Hepatocyte (in vitro differentiated cells): ENCODE measurements around the gene PHACTR2. TPM values are rescaled to one million over a fixed set of nuclear protein-coding genes. Genes with fewer than 3 reads are reported as not detected.

ENCODE experiments used
- DNase-seq: peaks from one replicate; pipeline ENCODE4 v3.0.0-alpha.2; 2016; ENCODE audit warnings: low spot score
- H2AFZ ChIP-seq: fragments of 200-600 bp; sonication (generic); 2 replicates; pipeline ENCODE4 v1.6.0; 2016; ENCODE audit warnings: antibody characterized with exemption, mild to moderate bottlenecking
- H3K27ac ChIP-seq: fragments of 200-600 bp; sonication (generic); 2 replicates; pipeline ENCODE4 v1.5.1; 2016; ENCODE audit warnings: mild to moderate bottlenecking
- H3K27me3 ChIP-seq: fragments of 200-600 bp; sonication (generic); 2 replicates; pipeline ENCODE4 v1.6.1; 2016
- H3K36me3 ChIP-seq: fragments of 200-600 bp; sonication (generic); replicated peaks from 2 replicates; pipeline ENCODE4 v1.5.1; 2016; ENCODE audit warnings: low read depth; ENCODE audit not compliant: insufficient read depth
- H3K4me1 ChIP-seq: fragments of 200-600 bp; sonication (generic); 2 replicates; pipeline ENCODE4 v1.5.1; 2016; ENCODE audit warnings: mild to moderate bottlenecking, moderate library complexity; ENCODE audit not compliant: insufficient read depth
- H3K4me2 ChIP-seq: fragments of 200-600 bp; sonication (generic); 2 replicates; pipeline ENCODE4 v1.6.0; 2016
- H3K4me3 ChIP-seq: fragments of 200-600 bp; sonication (generic); 2 replicates; pipeline ENCODE4 v1.5.1; 2016; ENCODE audit warnings: mild to moderate bottlenecking
- H3K79me2 ChIP-seq: fragments of 200-600 bp; sonication (generic); 2 replicates; pipeline ENCODE4 v1.6.0; 2017; ENCODE audit warnings: mild to moderate bottlenecking
- H3K9me2 ChIP-seq: fragments of 200-600 bp; sonication (generic); replicated peaks from 2 replicates; pipeline ENCODE4 v1.6.0; 2017; ENCODE audit warnings: mild to moderate bottlenecking; ENCODE audit not compliant: insufficient read depth
- H3K9me3 ChIP-seq: fragments of 200-600 bp; sonication (generic); 2 replicates; pipeline ENCODE4 v1.5.1; 2016; ENCODE audit warnings: low read depth, mild to moderate bottlenecking
- H4K20me1 ChIP-seq: fragments of 200-600 bp; sonication (generic); 2 replicates; pipeline ENCODE4 v1.6.0; 2016; ENCODE audit warnings: mild to moderate bottlenecking; ENCODE audit not compliant: insufficient read depth, poor library complexity, severe bottlenecking
- EZH2 ChIP-seq: fragments of 200-600 bp; sonication (generic); IDR thresholded peaks from 2 replicates; pipeline ENCODE4 v1.6.1; 2016; ENCODE audit warnings: antibody characterized with exemption, mild to moderate bottlenecking, borderline replicate concordance
- EZH2phosphoT487 ChIP-seq: fragments of 200-600 bp; sonication (generic); IDR thresholded peaks from one replicate; pipeline ENCODE4 v1.6.1; 2018; ENCODE audit warnings: antibody characterized with exemption, mild to moderate bottlenecking, low read depth, moderate library complexity; ENCODE audit not compliant: unreplicated experiment, severe bottlenecking
- WGBS: methylation state at CpG from one replicate; pipeline ENCODE4 v1.1.6; 2016; ENCODE audit warnings: low lambda C conversion rate; ENCODE audit errors: missing lambda C conversion rate; 5-methylcytosine and 5-hydroxymethylcytosine counted together
- polyA plus RNA-seq: library from polyadenylated mRNA; unstranded; fragments of >200 nt; fragmentation: Nextera tagmentation; extraction: Ambion mirVana; gene quantifications from 2 replicates; pipeline ENCODE4 v1.2.1, GENCODE V29; 2016
- total RNA-seq: library from RNA; depleted of rRNA; stranded (reverse); fragments of >200 nt; gene quantifications from 2 replicates; pipeline ENCODE4 v1.2.3, GENCODE V29; 2014
- TF ChIP-seq, protein P1 (sequence below): fragments of 200-600 bp; sonication (generic); IDR thresholded peaks from 2 replicates; pipeline ENCODE4 v1.5.1; 2016; ENCODE audit warnings: antibody characterized with exemption, mild to moderate bottlenecking; ENCODE audit not compliant: poor library complexity

The PHACTR2 gene
- total and polyA plus RNA-seq, 2 experiments from 2014 or later: 86.6 to 111 TPM

DNA sequence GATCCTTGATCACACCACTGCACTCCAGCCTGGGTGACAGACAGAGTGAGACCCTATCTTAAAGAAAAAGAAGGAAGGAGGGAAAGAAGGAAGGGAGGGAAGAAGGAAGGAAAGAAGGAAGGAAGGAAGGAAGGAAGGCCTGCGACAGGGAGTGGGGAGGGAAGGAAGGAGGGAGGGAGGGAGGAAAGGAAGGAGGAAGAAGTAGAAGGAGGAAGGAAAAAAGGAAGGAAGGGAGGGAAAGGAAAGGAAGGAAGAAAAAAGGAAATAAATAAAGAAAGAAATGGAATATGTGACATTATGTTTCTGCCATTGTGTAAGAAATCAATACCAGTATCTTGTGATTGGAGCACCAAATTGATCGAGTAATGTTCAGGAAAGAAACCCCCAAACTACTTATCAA lies 16.2 kb downstream of the PHACTR2 start:
- 92% methylated on average over 1 of the region's 2 CpGs for WGBS
- Histone ChIP-seq H2AFZ (no peak overlapping the region), H3K79me2 (peaks cover 97% of the 10 kb centered on the region), H3K27ac (peak overlapping the region; percentile 3), H4K20me1 (peaks cover 3% of the 10 kb centered on the region), H3K9me3 (no peaks in the 10 kb centered on the region), H3K4me3 (no peak overlapping the region), H3K9me2 (no peaks in the 10 kb centered on the region), H3K27me3 (no peaks in the 10 kb centered on the region), H3K4me2 (no peak overlapping the region), H3K4me1 (peaks cover 55% of the 10 kb centered on the region), H3K36me3 (no peaks in the 10 kb centered on the region)
- TF ChIP-seq EZH2phosphoT487: no peak
- TF ChIP-seq, protein P1, sequence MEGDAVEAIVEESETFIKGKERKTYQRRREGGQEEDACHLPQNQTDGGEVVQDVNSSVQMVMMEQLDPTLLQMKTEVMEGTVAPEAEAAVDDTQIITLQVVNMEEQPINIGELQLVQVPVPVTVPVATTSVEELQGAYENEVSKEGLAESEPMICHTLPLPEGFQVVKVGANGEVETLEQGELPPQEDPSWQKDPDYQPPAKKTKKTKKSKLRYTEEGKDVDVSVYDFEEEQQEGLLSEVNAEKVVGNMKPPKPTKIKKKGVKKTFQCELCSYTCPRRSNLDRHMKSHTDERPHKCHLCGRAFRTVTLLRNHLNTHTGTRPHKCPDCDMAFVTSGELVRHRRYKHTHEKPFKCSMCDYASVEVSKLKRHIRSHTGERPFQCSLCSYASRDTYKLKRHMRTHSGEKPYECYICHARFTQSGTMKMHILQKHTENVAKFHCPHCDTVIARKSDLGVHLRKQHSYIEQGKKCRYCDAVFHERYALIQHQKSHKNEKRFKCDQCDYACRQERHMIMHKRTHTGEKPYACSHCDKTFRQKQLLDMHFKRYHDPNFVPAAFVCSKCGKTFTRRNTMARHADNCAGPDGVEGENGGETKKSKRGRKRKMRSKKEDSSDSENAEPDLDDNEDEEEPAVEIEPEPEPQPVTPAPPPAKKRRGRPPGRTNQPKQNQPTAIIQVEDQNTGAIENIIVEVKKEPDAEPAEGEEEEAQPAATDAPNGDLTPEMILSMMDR: no peak
- no peak for TF ChIP-seq EZH2
- no peak for DNase-seq

DNA sequence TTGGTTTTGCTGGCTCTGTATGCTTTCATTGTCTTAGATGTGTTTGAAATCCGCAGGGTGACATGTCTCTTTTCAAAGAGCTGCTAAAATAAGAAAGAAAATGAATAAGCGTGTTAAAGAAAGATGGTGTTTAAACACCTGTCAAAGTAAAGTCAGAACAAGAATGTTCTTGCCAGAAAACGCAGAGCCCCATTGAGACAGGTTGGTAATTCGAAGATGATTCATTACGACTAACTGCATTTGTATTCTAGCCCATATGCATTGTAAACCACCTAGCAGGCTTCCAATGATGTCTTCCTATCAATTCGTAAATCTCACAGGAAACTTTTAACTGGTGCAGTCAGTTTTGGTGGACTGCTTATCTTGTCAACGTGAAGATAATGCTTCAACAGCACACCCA lies 16.8 kb downstream of the PHACTR2 start:
- H3K9me2 ChIP-seq: no peaks in the 10 kb centered on the region
- H3K27me3 ChIP-seq: no peaks in the 10 kb centered on the region
- H3K4me1 ChIP-seq: peaks cover 55% of the 10 kb centered on the region
- peak overlapping the region; percentile 3 for H3K27ac ChIP-seq
- no peak overlapping the region for H3K4me2 ChIP-seq
- no peak overlapping the region for H2AFZ ChIP-seq
- TF ChIP-seq EZH2phosphoT487: no peak
- TF ChIP-seq, protein P1: no peak
- TF ChIP-seq EZH2: no peak
- DNase-seq: no peak
- no peak overlapping the region for H3K4me3 ChIP-seq
- H3K9me3 ChIP-seq: no peaks in the 10 kb centered on the region
- 62% methylated on average over 7 of the region's 7 CpGs for WGBS
- no peaks in the 10 kb centered on the region for H3K36me3 ChIP-seq
- peaks cover 97% of the 10 kb centered on the region for H3K79me2 ChIP-seq
- H4K20me1 ChIP-seq: peaks cover 3% of the 10 kb centered on the region

DNA sequence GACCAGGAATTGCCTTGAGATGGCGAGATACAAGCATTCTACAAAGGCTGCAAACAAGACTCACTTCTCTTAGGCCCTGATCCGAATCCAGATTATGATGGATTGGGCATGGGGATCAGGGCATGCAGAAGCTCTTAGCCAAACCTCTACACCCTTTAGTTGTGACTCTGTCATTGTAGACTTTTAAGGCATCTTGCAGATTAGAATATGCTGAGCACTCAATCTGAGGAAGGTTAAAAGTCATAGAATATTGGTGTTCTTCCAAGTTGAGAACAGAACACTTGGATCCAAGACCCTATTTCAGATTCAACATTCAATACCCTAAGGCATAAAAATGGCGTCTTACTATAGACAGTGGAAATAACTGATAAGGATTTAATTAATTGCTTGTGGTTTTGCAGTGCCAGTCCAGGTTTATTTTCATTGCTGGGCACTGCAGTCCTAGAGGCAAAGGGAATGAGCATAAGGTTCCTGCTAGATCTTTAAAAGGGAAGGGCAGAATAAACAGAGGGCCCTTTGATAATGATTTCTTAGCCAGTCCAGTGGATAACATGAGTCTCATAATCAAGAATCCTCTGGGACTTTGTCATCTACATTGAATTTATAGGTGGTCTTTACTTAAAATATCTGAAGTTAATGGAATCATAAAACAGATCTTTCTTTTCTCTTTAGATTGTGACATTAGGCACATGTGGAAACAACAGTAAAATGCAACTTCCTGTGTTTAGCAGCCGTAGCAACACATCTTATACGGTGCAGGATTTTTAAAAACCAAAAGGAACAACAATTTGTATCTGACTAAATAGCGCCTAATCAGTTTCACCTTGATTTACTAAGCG lies 17.6 kb downstream of the PHACTR2 start:
- H3K4me1 ChIP-seq: peaks cover 53% of the 10 kb centered on the region
- peaks cover 3% of the 10 kb centered on the region for H4K20me1 ChIP-seq
- H3K4me2 ChIP-seq: peak overlapping the region; percentile 8

More for the DNA sequence above, 17.6 kb downstream of the PHACTR2 start:
- H3K27ac ChIP-seq: peak overlapping the region; percentile 35
- no peak for DNase-seq
- peaks cover 97% of the 10 kb centered on the region for H3K79me2 ChIP-seq
- WGBS: 74% methylated on average over 7 of the region's 7 CpGs
- no peak overlapping the region for H3K4me3 ChIP-seq
- H3K9me3 ChIP-seq: no peaks in the 10 kb centered on the region
- no peaks in the 10 kb centered on the region for H3K36me3 ChIP-seq
- no peaks in the 10 kb centered on the region for H3K27me3 ChIP-seq
- H3K9me2 ChIP-seq: no peaks in the 10 kb centered on the region
- no peak overlapping the region for H2AFZ ChIP-seq
- TF ChIP-seq, protein P1: no peak
- TF ChIP-seq EZH2: no peak
- TF ChIP-seq EZH2phosphoT487: no peak
